ENCODE results near the gene GTPBP1.
A peak's percentile ranks its signal among the peaks of the same experiment; 100 is the strongest.

GRCh38 chr22:38733329-38733723 is 27.6 kb downstream of the GTPBP1 start:
- TF ChIP-seq, protein P1, sequence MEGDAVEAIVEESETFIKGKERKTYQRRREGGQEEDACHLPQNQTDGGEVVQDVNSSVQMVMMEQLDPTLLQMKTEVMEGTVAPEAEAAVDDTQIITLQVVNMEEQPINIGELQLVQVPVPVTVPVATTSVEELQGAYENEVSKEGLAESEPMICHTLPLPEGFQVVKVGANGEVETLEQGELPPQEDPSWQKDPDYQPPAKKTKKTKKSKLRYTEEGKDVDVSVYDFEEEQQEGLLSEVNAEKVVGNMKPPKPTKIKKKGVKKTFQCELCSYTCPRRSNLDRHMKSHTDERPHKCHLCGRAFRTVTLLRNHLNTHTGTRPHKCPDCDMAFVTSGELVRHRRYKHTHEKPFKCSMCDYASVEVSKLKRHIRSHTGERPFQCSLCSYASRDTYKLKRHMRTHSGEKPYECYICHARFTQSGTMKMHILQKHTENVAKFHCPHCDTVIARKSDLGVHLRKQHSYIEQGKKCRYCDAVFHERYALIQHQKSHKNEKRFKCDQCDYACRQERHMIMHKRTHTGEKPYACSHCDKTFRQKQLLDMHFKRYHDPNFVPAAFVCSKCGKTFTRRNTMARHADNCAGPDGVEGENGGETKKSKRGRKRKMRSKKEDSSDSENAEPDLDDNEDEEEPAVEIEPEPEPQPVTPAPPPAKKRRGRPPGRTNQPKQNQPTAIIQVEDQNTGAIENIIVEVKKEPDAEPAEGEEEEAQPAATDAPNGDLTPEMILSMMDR (IDR thresholded peaks at IDR 0.05), result peak; percentile 84
- no peak for TF ChIP-seq EZH2 (IDR thresholded peaks at IDR 0.05; ENCODE audit: borderline replicate concordance, insufficient read depth, low read depth, low read length, poor library complexity, severe bottlenecking)
